ENCODE data around the gene B9D2. TPM values are rescaled to one million over a fixed set of nuclear protein-coding genes. Genes with fewer than 3 reads are reported as not detected.

Gene B9D2
- polyA plus RNA-seq, 1 donor from 2014 or later = 15.9 TPM

- Histone ChIP-seq H3K4me2 (ENCODE audit: low read length) (no peak overlapping the region), H3K36me3 (ENCODE audit: insufficient read depth, low read length) (no peaks in the 10 kb centered on the region), H2AFZ (ENCODE audit: low read depth, low read length) (no peak overlapping the region), H3F3A (ENCODE audit: insufficient read depth, low read length, poor library complexity, severe bottlenecking) (no peaks in the 10 kb centered on the region), H3K27me3 (ENCODE audit: insufficient read depth, low read depth, low read length) (no peaks in the 10 kb centered on the region), H3K79me2 (replicated peaks; ENCODE audit: insufficient read depth, low read length) (no peaks in the 10 kb centered on the region), H4K20me1 (ENCODE audit: insufficient read depth) (no peaks in the 10 kb centered on the region), H3K27ac (ENCODE audit: low read length) (no peak overlapping the region), H3K9me2 (ENCODE audit: insufficient read depth, low read length) (no peaks in the 10 kb centered on the region), H3K9ac (ENCODE audit: low read length) (no peak overlapping the region), H3K9me3 (ENCODE audit: low read length) (no peaks in the 10 kb centered on the region), H3K4me3 (ENCODE audit: low read length) (no peak overlapping the region)
- TF ChIP-seq MXI1 (conservative IDR thresholded peaks at IDR 0.05; ENCODE audit: poor library complexity, severe bottlenecking) = no peak
- no peak for TF ChIP-seq SMC3 (conservative IDR thresholded peaks at IDR 0.05; ENCODE audit: poor library complexity)
- TF ChIP-seq EP300 (conservative IDR thresholded peaks at IDR 0.05; ENCODE audit: poor library complexity, severe bottlenecking) = no peak
Measured at GRCh38 chr19:41344162-41344561, 19.8 kb downstream of the B9D2 start.

DNA sequence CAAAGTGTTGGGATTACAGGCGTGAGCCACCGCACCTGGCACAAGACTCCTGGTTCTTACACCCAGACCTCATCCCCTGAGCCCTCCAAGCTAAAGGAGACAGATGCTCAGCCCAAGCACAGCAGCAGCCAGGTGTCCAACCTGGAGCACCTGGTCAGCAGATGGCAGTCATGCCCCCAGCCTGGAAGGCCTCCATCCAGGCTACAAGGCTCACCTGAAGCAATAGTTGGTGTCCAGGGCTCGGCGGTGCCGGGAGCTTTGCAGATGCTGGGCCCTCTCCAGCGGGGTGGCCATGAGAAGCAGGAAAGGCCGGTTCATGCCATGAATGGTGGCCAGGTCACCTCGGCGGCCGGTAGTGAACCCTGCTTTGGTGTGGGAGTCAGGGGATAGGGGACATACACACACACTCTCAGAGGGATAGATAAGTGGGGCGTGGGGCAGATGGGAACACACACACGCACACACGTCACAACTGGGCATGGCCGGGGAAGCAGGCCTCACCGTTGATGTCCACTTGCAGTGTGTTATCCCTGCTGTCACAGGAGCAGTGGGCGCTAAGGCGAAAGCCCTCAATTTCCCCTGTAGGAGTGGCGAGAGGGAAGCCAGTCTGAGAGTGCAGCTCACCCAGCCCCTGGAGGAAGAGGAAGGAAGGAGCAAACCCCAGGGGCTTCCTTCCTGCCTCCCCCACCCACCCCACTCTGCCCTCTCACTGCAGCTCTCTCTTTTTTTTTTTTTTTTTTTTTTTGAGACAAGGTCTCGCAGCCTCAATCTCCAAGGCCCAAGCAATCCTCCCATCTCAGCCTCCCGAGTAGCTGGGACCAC, 22.1 kb downstream of the B9D2 start:
- Histone ChIP-seq H2AFZ (ENCODE audit: low read depth, low read length) (no peak overlapping the region), H4K20me1 (ENCODE audit: insufficient read depth) (no peaks in the 10 kb centered on the region), H3K27me3 (ENCODE audit: insufficient read depth, low read depth, low read length) (no peaks in the 10 kb centered on the region), H3K9me2 (ENCODE audit: insufficient read depth, low read length) (no peaks in the 10 kb centered on the region), H3F3A (ENCODE audit: insufficient read depth, low read length, poor library complexity, severe bottlenecking) (no peaks in the 10 kb centered on the region), H3K27ac (ENCODE audit: low read length) (no peak overlapping the region), H3K9me3 (ENCODE audit: low read length) (no peaks in the 10 kb centered on the region), H3K4me2 (ENCODE audit: low read length) (no peak overlapping the region), H3K9ac (ENCODE audit: low read length) (no peak overlapping the region), H3K4me3 (ENCODE audit: low read length) (no peak overlapping the region), H3K79me2 (replicated peaks; ENCODE audit: insufficient read depth, low read length) (no peaks in the 10 kb centered on the region), H3K36me3 (ENCODE audit: insufficient read depth, low read length) (no peaks in the 10 kb centered on the region)
- TF ChIP-seq POLR2AphosphoS5 (IDR thresholded peaks at IDR 0.05) = no peak
- TF ChIP-seq EP300 (conservative IDR thresholded peaks at IDR 0.05; ENCODE audit: poor library complexity, severe bottlenecking) = no peak
- no peak for TF ChIP-seq SMC3 (conservative IDR thresholded peaks at IDR 0.05; ENCODE audit: poor library complexity)
- TF ChIP-seq, protein P1, sequence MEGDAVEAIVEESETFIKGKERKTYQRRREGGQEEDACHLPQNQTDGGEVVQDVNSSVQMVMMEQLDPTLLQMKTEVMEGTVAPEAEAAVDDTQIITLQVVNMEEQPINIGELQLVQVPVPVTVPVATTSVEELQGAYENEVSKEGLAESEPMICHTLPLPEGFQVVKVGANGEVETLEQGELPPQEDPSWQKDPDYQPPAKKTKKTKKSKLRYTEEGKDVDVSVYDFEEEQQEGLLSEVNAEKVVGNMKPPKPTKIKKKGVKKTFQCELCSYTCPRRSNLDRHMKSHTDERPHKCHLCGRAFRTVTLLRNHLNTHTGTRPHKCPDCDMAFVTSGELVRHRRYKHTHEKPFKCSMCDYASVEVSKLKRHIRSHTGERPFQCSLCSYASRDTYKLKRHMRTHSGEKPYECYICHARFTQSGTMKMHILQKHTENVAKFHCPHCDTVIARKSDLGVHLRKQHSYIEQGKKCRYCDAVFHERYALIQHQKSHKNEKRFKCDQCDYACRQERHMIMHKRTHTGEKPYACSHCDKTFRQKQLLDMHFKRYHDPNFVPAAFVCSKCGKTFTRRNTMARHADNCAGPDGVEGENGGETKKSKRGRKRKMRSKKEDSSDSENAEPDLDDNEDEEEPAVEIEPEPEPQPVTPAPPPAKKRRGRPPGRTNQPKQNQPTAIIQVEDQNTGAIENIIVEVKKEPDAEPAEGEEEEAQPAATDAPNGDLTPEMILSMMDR (IDR thresholded peaks at IDR 0.05; ENCODE audit: poor library complexity, severe bottlenecking) = no peak
- TF ChIP-seq REST (IDR thresholded peaks at IDR 0.05; ENCODE audit: borderline replicate concordance) = no peak
- TF ChIP-seq MXI1 (conservative IDR thresholded peaks at IDR 0.05; ENCODE audit: poor library complexity, severe bottlenecking) = no peak
- no peak for TF ChIP-seq EZH2 (IDR thresholded peaks at IDR 0.05; ENCODE audit: borderline replicate concordance, insufficient read depth, low read length, poor library complexity, severe bottlenecking)
- TF ChIP-seq TAF1 (IDR thresholded peaks at IDR 0.05; ENCODE audit: low read depth) = no peak
- no peak for TF ChIP-seq RAD21 (conservative IDR thresholded peaks at IDR 0.05)
